KMS-11 (cell line): Measurements from ENCODE around the gene LINGO1.

Experiments used
- H2AFZ ChIP-seq: fragments of 200-600 bp; sonication (generic); 2 replicates; pipeline ENCODE4 v1.6.1; 2016; ENCODE audit warnings: antibody characterized with exemption, mixed run types, low read depth
- H3K27ac ChIP-seq: fragments of 200-600 bp; sonication (generic); 2 replicates; pipeline ENCODE4 v1.6.1; 2016; ENCODE audit warnings: mild to moderate bottlenecking, mixed run types
- H3K27me3 ChIP-seq: fragments of 200-600 bp; sonication (generic); 2 replicates; pipeline ENCODE4 v1.6.1; 2017; ENCODE audit warnings: mild to moderate bottlenecking, low read depth, mixed run types, moderate library complexity; ENCODE audit not compliant: insufficient read depth
- H3K36me3 ChIP-seq: fragments of 200-600 bp; sonication (generic); 2 replicates; pipeline ENCODE4 v1.6.1; 2017; ENCODE audit warnings: mild to moderate bottlenecking, mixed run types; ENCODE audit not compliant: insufficient read depth
- H3K4me1 ChIP-seq: fragments of 200-600 bp; sonication (generic); 2 replicates; pipeline ENCODE4 v1.6.1; 2016; ENCODE audit warnings: mild to moderate bottlenecking, low read depth, mixed run types; ENCODE audit not compliant: poor library complexity, severe bottlenecking
- H3K4me2 ChIP-seq: fragments of 200-600 bp; sonication (generic); 2 replicates; pipeline ENCODE4 v1.7.0; 2016; ENCODE audit warnings: mild to moderate bottlenecking, mixed run types
- H3K4me3 ChIP-seq: fragments of 200-600 bp; sonication (generic); IDR thresholded peaks from 2 replicates; pipeline ENCODE4 v1.6.1; 2017; ENCODE audit warnings: low read depth, low read length, mixed read lengths; ENCODE audit not compliant: insufficient read depth
- H3K79me2 ChIP-seq: fragments of 200-600 bp; sonication (generic); 2 replicates; pipeline ENCODE4 v1.6.1; 2016; ENCODE audit warnings: low read depth, mixed run types; ENCODE audit not compliant: insufficient read depth
- H3K9ac ChIP-seq: fragments of 200-600 bp; sonication (generic); 2 replicates; pipeline ENCODE4 v1.6.1; 2016; ENCODE audit warnings: mild to moderate bottlenecking, mixed run types
- H4K20me1 ChIP-seq: fragments of 200-600 bp; sonication (generic); 2 replicates; pipeline ENCODE4 v1.6.1; 2016; ENCODE audit warnings: mild to moderate bottlenecking, mixed run types; ENCODE audit not compliant: insufficient read depth
- TF ChIP-seq, protein P1 (sequence below): fragments of 200-600 bp; sonication (generic); conservative IDR thresholded peaks from 2 replicates; pipeline ENCODE4 v1.6.1; 2017; ENCODE audit warnings: low read depth, mild to moderate bottlenecking, antibody characterized with exemption, low read length, moderate library complexity, mixed read lengths

Gene LINGO1

DNA sequence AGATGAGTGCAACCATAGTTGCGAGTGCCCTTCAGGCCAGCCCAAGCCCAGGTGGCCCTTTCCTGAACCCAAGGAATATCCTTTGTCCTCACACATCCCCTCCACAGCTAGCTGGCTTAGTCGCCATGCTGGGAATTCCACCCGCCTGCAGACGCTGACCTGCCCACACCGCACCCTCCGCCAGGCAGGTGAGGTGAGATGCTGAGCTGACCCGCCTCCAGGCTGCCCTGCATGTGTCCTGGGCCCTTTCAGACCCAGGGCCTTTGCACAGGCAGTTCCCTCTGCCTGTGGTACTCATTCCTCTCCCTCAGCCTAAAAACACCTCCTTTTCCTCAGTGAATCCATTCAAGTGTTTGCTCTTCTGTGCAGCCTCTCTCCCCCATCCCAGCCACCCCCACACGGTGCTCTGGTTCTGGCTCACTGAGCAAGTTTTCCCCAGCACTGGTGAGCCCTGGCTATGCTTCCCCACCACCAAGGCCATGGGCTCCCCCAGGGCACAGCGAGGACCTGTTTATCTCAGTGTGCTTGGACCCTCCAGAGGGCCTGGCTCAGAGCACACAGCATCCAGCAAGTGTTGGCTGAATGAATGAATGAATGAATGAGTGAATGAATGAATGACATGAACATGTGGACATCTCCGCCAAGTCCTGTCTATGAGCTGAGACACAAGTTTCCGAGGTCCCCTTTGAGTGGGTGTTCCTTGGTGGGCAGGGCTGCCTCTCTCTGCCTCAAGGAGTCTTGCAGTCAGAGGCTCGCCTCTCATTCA, 33.0 kb upstream of the LINGO1 start:
- Histone ChIP-seq H4K20me1 (no peaks in the 10 kb centered on the region), H3K4me3 (no peak overlapping the region), H2AFZ (no peak overlapping the region), H3K36me3 (no peaks in the 10 kb centered on the region), H3K27ac (no peak overlapping the region), H3K27me3 (peaks cover 63% of the 10 kb centered on the region), H3K9ac (no peak overlapping the region), H3K4me2 (no peak overlapping the region), H3K79me2 (no peaks in the 10 kb centered on the region), H3K4me1 (no peaks in the 10 kb centered on the region)
- TF ChIP-seq, protein P1, sequence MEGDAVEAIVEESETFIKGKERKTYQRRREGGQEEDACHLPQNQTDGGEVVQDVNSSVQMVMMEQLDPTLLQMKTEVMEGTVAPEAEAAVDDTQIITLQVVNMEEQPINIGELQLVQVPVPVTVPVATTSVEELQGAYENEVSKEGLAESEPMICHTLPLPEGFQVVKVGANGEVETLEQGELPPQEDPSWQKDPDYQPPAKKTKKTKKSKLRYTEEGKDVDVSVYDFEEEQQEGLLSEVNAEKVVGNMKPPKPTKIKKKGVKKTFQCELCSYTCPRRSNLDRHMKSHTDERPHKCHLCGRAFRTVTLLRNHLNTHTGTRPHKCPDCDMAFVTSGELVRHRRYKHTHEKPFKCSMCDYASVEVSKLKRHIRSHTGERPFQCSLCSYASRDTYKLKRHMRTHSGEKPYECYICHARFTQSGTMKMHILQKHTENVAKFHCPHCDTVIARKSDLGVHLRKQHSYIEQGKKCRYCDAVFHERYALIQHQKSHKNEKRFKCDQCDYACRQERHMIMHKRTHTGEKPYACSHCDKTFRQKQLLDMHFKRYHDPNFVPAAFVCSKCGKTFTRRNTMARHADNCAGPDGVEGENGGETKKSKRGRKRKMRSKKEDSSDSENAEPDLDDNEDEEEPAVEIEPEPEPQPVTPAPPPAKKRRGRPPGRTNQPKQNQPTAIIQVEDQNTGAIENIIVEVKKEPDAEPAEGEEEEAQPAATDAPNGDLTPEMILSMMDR = no peak

DNA sequence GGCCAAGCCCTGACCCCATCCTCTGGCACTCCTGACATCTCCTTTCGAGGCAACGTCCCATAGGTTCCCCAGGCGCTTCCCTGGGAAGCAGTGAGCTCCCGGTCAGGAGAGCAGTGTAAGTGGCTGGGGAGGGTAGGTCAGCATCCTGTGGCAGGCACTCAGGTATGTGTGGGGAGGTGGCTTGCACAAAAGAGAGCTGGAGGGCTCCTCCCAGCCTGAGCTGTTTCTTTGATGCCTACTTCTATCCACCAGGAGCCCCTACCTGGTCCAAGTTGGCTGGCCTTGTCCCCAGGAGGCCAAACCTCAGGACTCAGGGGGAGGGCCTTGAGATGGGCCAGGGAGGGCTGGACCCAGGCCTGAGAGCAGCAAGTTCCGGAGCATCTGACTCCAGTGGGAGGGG, 31.7 kb upstream of the LINGO1 start:
- TF ChIP-seq, protein P1 = no peak
- H3K4me3 ChIP-seq = no peak overlapping the region
- no peaks in the 10 kb centered on the region for H3K4me1 ChIP-seq
- H3K4me2 ChIP-seq = no peak overlapping the region
- peaks cover 54% of the 10 kb centered on the region for H3K27me3 ChIP-seq
- no peak overlapping the region for H2AFZ ChIP-seq
- H3K36me3 ChIP-seq = no peaks in the 10 kb centered on the region
- H3K9ac ChIP-seq = no peak overlapping the region
- H3K79me2 ChIP-seq = no peaks in the 10 kb centered on the region
- no peak overlapping the region for H3K27ac ChIP-seq
- no peaks in the 10 kb centered on the region for H4K20me1 ChIP-seq

DNA sequence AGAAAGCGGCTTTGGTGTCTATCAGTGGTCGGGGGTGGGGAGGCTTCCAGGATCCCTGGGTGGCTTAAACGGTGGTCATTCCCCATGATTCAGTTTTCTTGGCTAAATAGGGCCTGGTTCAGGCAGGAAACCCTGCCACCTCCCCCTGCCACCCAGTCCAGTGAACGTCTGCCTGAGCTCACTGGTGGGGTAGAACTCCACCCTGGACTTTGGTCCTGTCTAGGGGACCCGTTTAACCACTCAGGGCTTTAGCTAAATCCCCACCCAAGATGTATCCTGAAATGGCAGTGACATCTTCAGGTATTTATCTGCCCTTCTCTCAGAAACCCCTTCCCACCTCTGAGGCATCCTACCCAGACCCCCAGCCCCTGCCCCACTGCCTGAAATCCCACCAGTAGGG, 30.5 kb upstream of the LINGO1 start:
- TF ChIP-seq, protein P1 = no peak
- Histone ChIP-seq H3K4me3 (no peak overlapping the region), H3K4me2 (no peak overlapping the region), H3K27me3 (peaks cover 56% of the 10 kb centered on the region), H4K20me1 (no peaks in the 10 kb centered on the region), H2AFZ (no peak overlapping the region), H3K27ac (no peak overlapping the region), H3K9ac (no peak overlapping the region), H3K79me2 (no peaks in the 10 kb centered on the region), H3K4me1 (no peaks in the 10 kb centered on the region), H3K36me3 (no peaks in the 10 kb centered on the region)

DNA sequence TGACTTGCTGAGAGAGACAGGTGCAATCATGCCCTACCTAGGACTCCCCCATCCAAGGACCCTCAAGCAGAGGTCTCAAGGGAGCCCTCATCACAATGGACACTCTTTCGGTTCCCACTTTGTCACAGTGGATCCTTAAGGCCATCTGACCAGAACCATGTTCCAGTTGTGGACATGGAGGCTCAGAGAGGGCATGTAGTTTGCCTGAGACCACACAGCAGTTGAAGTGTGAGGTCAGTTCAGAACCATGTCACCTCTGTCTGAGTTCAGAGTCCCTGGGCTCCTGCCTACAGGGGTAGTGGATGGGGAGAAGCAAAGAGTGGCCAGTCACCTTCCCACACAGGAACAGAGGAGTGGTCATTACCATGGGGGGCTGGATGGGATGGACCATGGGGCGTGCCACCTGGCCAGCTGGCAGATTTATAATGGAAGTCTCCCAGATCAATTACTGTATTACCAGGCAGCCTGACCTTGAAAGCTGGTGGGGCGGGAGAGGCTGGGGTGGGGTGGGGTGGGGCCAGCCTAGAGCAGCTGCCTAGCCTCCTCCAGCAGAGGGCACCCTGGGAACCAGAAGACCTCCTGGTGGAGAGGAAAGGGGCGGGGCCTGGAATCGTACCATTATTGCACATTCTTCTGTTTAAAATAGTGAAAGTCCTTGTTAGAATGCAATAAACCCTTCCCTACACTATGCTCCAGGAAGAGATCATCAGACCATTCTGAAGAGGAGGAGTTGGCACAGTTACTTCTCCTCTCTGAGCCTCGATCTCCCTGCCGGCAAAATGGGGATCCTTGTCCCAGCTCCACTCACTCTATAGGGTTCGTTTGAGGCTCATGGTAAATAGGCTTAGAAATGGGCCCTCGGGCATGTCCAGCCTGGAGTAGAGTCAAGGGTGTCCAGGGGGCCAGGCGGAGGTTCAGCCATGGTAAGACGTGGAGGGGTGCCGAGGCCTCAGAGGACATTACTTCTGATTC, 26.9 kb upstream of the LINGO1 start:
- Histone ChIP-seq H3K4me1 (no peaks in the 10 kb centered on the region), H2AFZ (no peak overlapping the region), H4K20me1 (no peaks in the 10 kb centered on the region), H3K4me3 (no peak overlapping the region), H3K36me3 (no peaks in the 10 kb centered on the region), H3K9ac (no peak overlapping the region), H3K27ac (no peak overlapping the region), H3K4me2 (no peak overlapping the region), H3K27me3 (peaks cover 65% of the 10 kb centered on the region), H3K79me2 (no peaks in the 10 kb centered on the region)
- TF ChIP-seq, protein P1 = peak; percentile 34; the same call in 1 of the 2 replicates
